Vagina (tissue), 2 donors: ENCODE data around the gene EME1. TPM values are rescaled to one million over a fixed set of nuclear protein-coding genes. Genes with fewer than 3 reads are reported as not detected.

Experiments used
- DNase-seq, 2 donors: peaks; one replicate each; pipeline ENCODE4 v3.0.0-alpha.2; 2017; ENCODE audit errors: extremely low spot score in 2 of 2
- H3K27ac ChIP-seq: fragments of 200-600 bp; sonication (generic); one replicate; pipeline ENCODE4 v1.5.1; 2019
- H3K27me3 ChIP-seq: fragments of 200-600 bp; sonication (generic); one replicate; pipeline ENCODE4 v1.5.1; 2019
- H3K36me3 ChIP-seq, 2 donors: fragments of 200-600 bp; sonication (generic); one replicate each; pipeline ENCODE4 v1.5.1; 2017 to 2019
- H3K4me1 ChIP-seq: fragments of 200-600 bp; sonication (generic); one replicate; pipeline ENCODE4 v1.5.1; 2019
- H3K4me3 ChIP-seq, 2 donors: fragments of 200-600 bp; sonication (generic); 1 replicate in 1 of 2; 2 replicates in 1 of 2; pipeline ENCODE4 v1.5.1; 2016 to 2019
- H3K9me3 ChIP-seq: fragments of 200-600 bp; sonication (generic); one replicate; pipeline ENCODE4 v1.5.1; 2019
- POLR2A ChIP-seq, 2 donors: fragments of 450-650 bp; IDR thresholded peaks; one replicate each; pipeline ENCODE4 v1.6.1; 2017; ENCODE audit warnings: antibody characterized with exemption in 2 of 2, mild to moderate bottlenecking in 2 of 2, moderate library complexity in 2 of 2
- POLR2AphosphoS5 ChIP-seq, 2 donors: sonication (generic); formaldehyde crosslinking; IDR thresholded peaks; one replicate each; pipeline ENCODE4 v1.9.0; 2017; ENCODE audit warnings: antibody characterized with exemption in 2 of 2, mild to moderate bottlenecking in 2 of 2, low read depth in 1 of 2; ENCODE audit not compliant: insufficient read depth in 1 of 2
- intact Hi-C: fragments of 100-400 bp; cut with DNase I; formaldehyde crosslinking; loops from one replicate; pipeline ENCODE4 v1.15.1; 2023
- total RNA-seq: library from RNA; depleted of rRNA; stranded (reverse); fragments of >200 nt; gene quantifications from one replicate; pipeline ENCODE4 v1.2.3, GENCODE V29; 2016
- TF ChIP-seq, protein P1 (sequence below), 3 experiments: fragments of 450-650 bp in 2 of 3; fragments of 200-600 bp in 1 of 3; sonication (generic) in 1 of 3; IDR thresholded peaks; one replicate each; pipeline ENCODE4 v1.5.1; 2017 to 2019; ENCODE audit warnings: antibody characterized with exemption in 3 of 3, mild to moderate bottlenecking in 2 of 3, moderate library complexity in 2 of 3

EME1 gene
- total RNA-seq, 1 donor from 2014 or later = 2.9 TPM

DNA sequence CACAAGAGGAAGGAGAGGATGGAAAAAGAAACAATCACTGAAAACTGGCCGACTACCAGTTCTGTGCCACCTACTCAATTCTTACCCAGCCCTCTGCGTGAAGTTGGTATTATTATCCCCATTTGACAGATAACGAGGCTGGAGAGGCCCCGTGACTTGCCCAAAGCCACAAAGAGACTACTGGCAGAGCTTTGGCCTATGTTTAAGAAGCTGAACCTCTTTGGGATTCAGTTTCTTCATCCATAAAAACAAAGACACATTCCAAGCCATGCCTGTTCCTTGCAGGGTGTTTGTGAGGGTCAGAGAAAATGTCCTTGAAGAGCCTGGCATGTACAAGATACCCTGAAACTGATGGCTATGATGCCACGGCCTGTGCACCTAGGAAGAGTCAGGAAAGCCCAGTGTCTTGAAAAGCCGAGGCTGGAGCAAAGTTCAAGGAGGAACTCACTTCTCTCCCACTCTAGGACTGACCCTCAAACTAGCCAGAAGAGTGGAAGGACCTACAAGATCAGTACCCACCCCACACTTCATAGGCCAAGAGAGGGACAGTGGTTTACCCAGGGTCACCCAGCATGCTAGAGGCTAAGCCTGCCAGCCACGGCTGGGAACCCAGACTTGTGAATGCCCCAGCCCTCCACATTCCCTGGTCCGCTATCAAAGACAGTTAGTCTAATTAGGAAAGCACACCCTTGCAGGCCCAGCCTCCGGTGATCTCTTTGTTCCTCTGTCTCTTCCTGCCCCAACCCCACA lies 51.4 kb downstream of the EME1 start:
- intact Hi-C loops = no loop called here
- H3K4me1 ChIP-seq = peaks cover 69% of the 10 kb centered on the region
- peak overlapping the region; percentile 89 for H3K27ac ChIP-seq

GRCh38 chr17:50424996-50425681 lies 52.1 kb downstream of the EME1 start:
- H3K4me3 ChIP-seq = peak overlapping the region; percentile 72
- DNase-seq = no peak
- H3K9me3 ChIP-seq = no peaks in the 10 kb centered on the region
- H3K27ac ChIP-seq = peak overlapping the region; percentile 89
- no peaks in the 10 kb centered on the region for H3K27me3 ChIP-seq
- H3K36me3 ChIP-seq = no peaks in the 10 kb centered on the region
- intact Hi-C loops = no loop called here
- H3K4me1 ChIP-seq = peaks cover 76% of the 10 kb centered on the region
- TF ChIP-seq POLR2AphosphoS5 (IDR thresholded peaks at IDR 0.05; ENCODE audit: insufficient read depth in 1 of 2, low read depth in 1 of 2) (no peak), POLR2A (IDR thresholded peaks at IDR 0.05) (no peak)
- TF ChIP-seq, protein P1, sequence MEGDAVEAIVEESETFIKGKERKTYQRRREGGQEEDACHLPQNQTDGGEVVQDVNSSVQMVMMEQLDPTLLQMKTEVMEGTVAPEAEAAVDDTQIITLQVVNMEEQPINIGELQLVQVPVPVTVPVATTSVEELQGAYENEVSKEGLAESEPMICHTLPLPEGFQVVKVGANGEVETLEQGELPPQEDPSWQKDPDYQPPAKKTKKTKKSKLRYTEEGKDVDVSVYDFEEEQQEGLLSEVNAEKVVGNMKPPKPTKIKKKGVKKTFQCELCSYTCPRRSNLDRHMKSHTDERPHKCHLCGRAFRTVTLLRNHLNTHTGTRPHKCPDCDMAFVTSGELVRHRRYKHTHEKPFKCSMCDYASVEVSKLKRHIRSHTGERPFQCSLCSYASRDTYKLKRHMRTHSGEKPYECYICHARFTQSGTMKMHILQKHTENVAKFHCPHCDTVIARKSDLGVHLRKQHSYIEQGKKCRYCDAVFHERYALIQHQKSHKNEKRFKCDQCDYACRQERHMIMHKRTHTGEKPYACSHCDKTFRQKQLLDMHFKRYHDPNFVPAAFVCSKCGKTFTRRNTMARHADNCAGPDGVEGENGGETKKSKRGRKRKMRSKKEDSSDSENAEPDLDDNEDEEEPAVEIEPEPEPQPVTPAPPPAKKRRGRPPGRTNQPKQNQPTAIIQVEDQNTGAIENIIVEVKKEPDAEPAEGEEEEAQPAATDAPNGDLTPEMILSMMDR (IDR thresholded peaks at IDR 0.05) = no peak

More for the DNA sequence above, 51.4 kb downstream of the EME1 start:
- H3K4me3 ChIP-seq = no peak overlapping the region
- no peaks in the 10 kb centered on the region for H3K36me3 ChIP-seq
- no peaks in the 10 kb centered on the region for H3K27me3 ChIP-seq
- no peak for DNase-seq
- H3K9me3 ChIP-seq = no peaks in the 10 kb centered on the region
- TF ChIP-seq POLR2A (IDR thresholded peaks at IDR 0.05) = no peak
- no peak for TF ChIP-seq POLR2AphosphoS5 (IDR thresholded peaks at IDR 0.05; ENCODE audit: insufficient read depth in 1 of 2, low read depth in 1 of 2)
- TF ChIP-seq, protein P1 (IDR thresholded peaks at IDR 0.05) = no peak

- peak in 1 of 2 donors; percentile 61 for TF ChIP-seq POLR2A (IDR thresholded peaks at IDR 0.05)
- TF ChIP-seq, protein P1 (IDR thresholded peaks at IDR 0.05) = no peak
- peak in 1 of 2 donors; percentile 72 for TF ChIP-seq POLR2AphosphoS5 (IDR thresholded peaks at IDR 0.05; ENCODE audit: insufficient read depth in 1 of 2, low read depth in 1 of 2)
- no peaks in the 10 kb centered on the region for H3K9me3 ChIP-seq
- H3K27ac ChIP-seq = peak within 1 kb of the TSS; percentile 89
- no peaks in the 10 kb centered on the region for H3K36me3 ChIP-seq
- peak within 1 kb of the TSS; percentile 72 for H3K4me3 ChIP-seq
- no peaks in the 10 kb centered on the region for H3K27me3 ChIP-seq
- no peak for DNase-seq
- H3K4me1 ChIP-seq = peaks cover 75% of the 10 kb centered on the region
- intact Hi-C loops = no loop called here
Measured at GRCh38 chr17:50425682-50426471, 52.8 kb downstream of the EME1 start, which contains the start of gene ACSF2. Gene ACSF2 (plus strand): TSS chr17:50426218. CDS start chr17:50426262, 44 bp downstream.

DNA sequence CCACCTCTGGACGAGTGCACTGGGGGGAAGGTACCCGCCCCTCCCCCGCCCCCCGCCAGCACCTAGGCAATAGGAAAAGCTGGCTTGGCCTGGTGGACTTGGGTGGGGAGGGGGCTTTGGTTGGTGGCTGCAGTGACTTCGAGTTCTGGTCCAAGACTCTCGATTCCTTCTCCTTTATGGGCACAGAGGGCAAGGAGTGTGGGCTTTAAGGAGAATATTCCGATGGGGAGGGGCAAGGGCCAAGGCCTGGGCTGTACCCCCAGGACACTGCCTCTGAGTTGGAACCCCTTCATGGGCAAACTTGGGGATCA lies 53.4 kb downstream of the EME1 start:
- no peak for DNase-seq
- H3K4me3 ChIP-seq = peak overlapping the region; percentile 72
- no peaks in the 10 kb centered on the region for H3K9me3 ChIP-seq
- H3K27ac ChIP-seq = peak overlapping the region; percentile 89
- TF ChIP-seq POLR2A (IDR thresholded peaks at IDR 0.05) = no peak
- TF ChIP-seq, protein P1 (IDR thresholded peaks at IDR 0.05) = no peak
- no peak for TF ChIP-seq POLR2AphosphoS5 (IDR thresholded peaks at IDR 0.05; ENCODE audit: insufficient read depth in 1 of 2, low read depth in 1 of 2)
- intact Hi-C loops = no loop called here
- H3K27me3 ChIP-seq = no peaks in the 10 kb centered on the region
- peaks cover 70% of the 10 kb centered on the region for H3K4me1 ChIP-seq
- H3K36me3 ChIP-seq = no peaks in the 10 kb centered on the region
